HepG2 (cell line): ENCODE measurements around the gene CD9. TPM values are rescaled to one million over a fixed set of nuclear protein-coding genes. Genes with fewer than 3 reads are reported as not detected.

ENCODE experiments used
- CENPBD1 ChIP-seq: sonication (generic); formaldehyde crosslinking; IDR thresholded peaks from 2 replicates; pipeline ENCODE4 v1.8.0; 2022; ENCODE audit warnings: missing genetic modification reagents, low read depth, mild to moderate bottlenecking, borderline replicate concordance
- DNMT3B ChIP-seq: conservative IDR thresholded peaks from 2 replicates; pipeline ENCODE4 v1.6.1; 2016; ENCODE audit warnings: missing biosample characterization, control low read depth
- FLYWCH1 ChIP-seq: sonication (generic); formaldehyde crosslinking; IDR thresholded peaks from 2 replicates; pipeline ENCODE4 v1.8.1; 2023; ENCODE audit warnings: mild to moderate bottlenecking, missing genetic modification reagents
- HDAC1 ChIP-seq: sonication (generic); formaldehyde crosslinking; IDR thresholded peaks from 2 replicates; pipeline ENCODE4 v1.5.1; 2020; ENCODE audit warnings: mild to moderate bottlenecking, missing genetic modification reagents
- MBNL3 ChIP-seq: fragments of 250-450 bp; sonication (Bioruptor Pico); conservative IDR thresholded peaks from 2 replicates; pipeline ENCODE4 v1.8.0; 2022; ENCODE audit warnings: mild to moderate bottlenecking, inconsistent platforms
- SRSF1 ChIP-seq: fragments of 200-400 bp; formaldehyde crosslinking; optimal IDR thresholded peaks from 2 replicates; pipeline ENCODE3; 2017; ENCODE audit warnings: mild to moderate bottlenecking, low read depth, low read length, moderate library complexity
- TERF1 ChIP-seq: sonication (generic); formaldehyde crosslinking; IDR thresholded peaks from 2 replicates; pipeline ENCODE4 v1.8.0; 2022; ENCODE audit warnings: mild to moderate bottlenecking, missing genetic modification reagents, moderate library complexity
- ZBTB34 ChIP-seq: sonication (generic); formaldehyde crosslinking; IDR thresholded peaks from 2 replicates; pipeline ENCODE4 v1.8.0; 2022; ENCODE audit warnings: mild to moderate bottlenecking, missing genetic modification reagents
- ZFP37 ChIP-seq: sonication (generic); formaldehyde crosslinking; IDR thresholded peaks from 2 replicates; pipeline ENCODE4 v1.4.0; 2020; ENCODE audit warnings: missing genetic modification reagents, borderline replicate concordance
- ZGPAT ChIP-seq: IDR thresholded peaks from 2 replicates; pipeline ENCODE4 v1.6.1; 2016; ENCODE audit warnings: mild to moderate bottlenecking
- ZMAT3 ChIP-seq: sonication (generic); formaldehyde crosslinking; conservative IDR thresholded peaks from 2 replicates; pipeline ENCODE4 v1.7.0; 2021; ENCODE audit warnings: missing genetic modification reagents
- ZNF12 ChIP-seq: sonication (generic); formaldehyde crosslinking; IDR thresholded peaks from 2 replicates; pipeline ENCODE4 v1.5.0; 2020; ENCODE audit warnings: missing genetic modification reagents
- ZNF280B ChIP-seq: sonication (generic); formaldehyde crosslinking; IDR thresholded peaks from 2 replicates; pipeline ENCODE4 v1.5.0; 2020; ENCODE audit warnings: missing genetic modification reagents, mild to moderate bottlenecking, borderline replicate concordance
- ZNF282 ChIP-seq: fragments of 450-650 bp; IDR thresholded peaks from 2 replicates; pipeline ENCODE4 v1.6.1; 2018; ENCODE audit not compliant: partially characterized antibody
- ZNF317 ChIP-seq: sonication (generic); formaldehyde crosslinking; IDR thresholded peaks from 2 replicates; pipeline ENCODE4 v1.5.0; 2020; ENCODE audit warnings: mild to moderate bottlenecking, missing genetic modification reagents
- ZNF350 ChIP-seq: sonication (generic); formaldehyde crosslinking; IDR thresholded peaks from 2 replicates; pipeline ENCODE4 v1.4.0; 2020; ENCODE audit warnings: mild to moderate bottlenecking, low read depth, missing genetic modification reagents, borderline replicate concordance
- ZNF441 ChIP-seq: sonication (generic); formaldehyde crosslinking; IDR thresholded peaks from 2 replicates; pipeline ENCODE4 v1.7.0; 2021; ENCODE audit warnings: missing genetic modification reagents, borderline replicate concordance
- ZNF446 ChIP-seq: sonication (generic); formaldehyde crosslinking; IDR thresholded peaks from 2 replicates; pipeline ENCODE4 v1.5.0; 2020; ENCODE audit warnings: mild to moderate bottlenecking, missing genetic modification reagents
- ZNF484 ChIP-seq: sonication (generic); formaldehyde crosslinking; IDR thresholded peaks from 2 replicates; pipeline ENCODE4 v1.5.1; 2020; ENCODE audit warnings: mild to moderate bottlenecking, low read depth, missing genetic modification reagents, borderline replicate concordance
- ZNF563 ChIP-seq: sonication (generic); formaldehyde crosslinking; IDR thresholded peaks from 2 replicates; pipeline ENCODE4 v1.8.0; 2022; ENCODE audit warnings: mild to moderate bottlenecking, moderate library complexity, missing genetic modification reagents
- ZNF713 ChIP-seq: sonication (generic); formaldehyde crosslinking; IDR thresholded peaks from 2 replicates; pipeline ENCODE4 v1.4.0; 2020; ENCODE audit warnings: mild to moderate bottlenecking, missing genetic modification reagents
- ZNF746 ChIP-seq: sonication (generic); formaldehyde crosslinking; IDR thresholded peaks from 2 replicates; pipeline ENCODE4 v1.8.0; 2022; ENCODE audit warnings: mild to moderate bottlenecking, missing genetic modification reagents
- polyA plus RNA-seq, 8 experiments: library from polyadenylated mRNA; depleted of rRNA in 3 of 8; stranded (reverse) in 7 of 8; unstranded in 1 of 8; fragments of >200 nt; fragmentation: Illumina TruSeq in 4 of 8; extraction: Trizol in 4 of 8; gene quantifications; 2 replicates each; pipeline versions ENCODE4 v1.2.1 to v1.2.3, GENCODE V29; 2011 to 2016; ENCODE audit warnings: low read depth in 4 of 8, missing spikeins in 1 of 8, mixed read lengths in 1 of 8; ENCODE audit not compliant: insufficient read depth in 1 of 8
- total RNA-seq, 5 experiments: library from RNA; depleted of rRNA; stranded (reverse); fragments of >200 nt; fragmentation: Illumina TruSeq; extraction: Trizol; gene quantifications; 2 replicates each; pipeline ENCODE4 v1.2.3, GENCODE V29; 2016; ENCODE audit warnings: low read depth in 1 of 5

The CD9 gene
- total and polyA plus RNA-seq, 2 of the 13 experiments (the other 11 are each of a cell fraction or from before 2014, with no cell fraction given) = 5.8 to 38.3 TPM

GRCh38 chr12:6278439-6279255 is 78.4 kb downstream of the CD9 start (continued):
- TF ChIP-seq ZGPAT = no peak
- 0 out of 2 replicates have a peak, but pooled peaks have one; percentile 68 for TF ChIP-seq ZNF446 (CRISPR knock-in tag)
- TF ChIP-seq HDAC1 (CRISPR knock-in tag) = 0 out of 2 replicates have a peak, but pooled peaks have one; percentile 28
- TF ChIP-seq ZNF317 (CRISPR knock-in tag) = 0 out of 2 replicates have a peak, but pooled peaks have one; percentile 24
- peak; percentile 60; the same call in 1 of the 2 replicates for TF ChIP-seq ZNF441 (CRISPR knock-in tag)
- TF ChIP-seq CENPBD1 (CRISPR knock-in tag) = no peak
- 0 out of 2 replicates have a peak, but pooled peaks have one; percentile 20 for TF ChIP-seq ZNF280B (CRISPR knock-in tag)
- peak; percentile 53 for TF ChIP-seq SRSF1
- peak; percentile 54; the same call in 1 of the 2 replicates for TF ChIP-seq ZNF746 (CRISPR knock-in tag)
- TF ChIP-seq FLYWCH1 = no peak
- no peak for TF ChIP-seq ZNF350 (CRISPR knock-in tag)
- peak; percentile 81 for TF ChIP-seq ZNF563 (CRISPR knock-in tag)
- TF ChIP-seq ZMAT3 (CRISPR knock-in tag) = no peak
- no peak for TF ChIP-seq TERF1 (CRISPR knock-in tag)
- no peak for TF ChIP-seq ZNF282
- no peak for TF ChIP-seq ZBTB34 (CRISPR knock-in tag)
- no peak for TF ChIP-seq ZNF12 (CRISPR knock-in tag)
- TF ChIP-seq ZNF713 (CRISPR knock-in tag) = peak; percentile 45; the same call in 1 of the 2 replicates
- TF ChIP-seq ZNF484 = no peak
- TF ChIP-seq DNMT3B (CRISPR knock-in tag) = no peak
- TF ChIP-seq MBNL3 = no peak
- no peak for TF ChIP-seq ZFP37 (CRISPR knock-in tag)
